DMS114 treated with DMSO at 0.1 percent for 48 hours (cell line): ENCODE measurements around the gene ZNF609.
"Not testable (repeated sequence)": the region's sequence is repeated elsewhere in the genome, so short reads cannot be mapped to it uniquely, and the experiment has no call there.

ENCODE experiments used
- DNase-seq: peaks from one replicate; lab custom pipeline; 2025; ENCODE audit not compliant: unreplicated experiment; lab: John Stamatoyannopoulos, UW

ZNF609 gene

DNA sequence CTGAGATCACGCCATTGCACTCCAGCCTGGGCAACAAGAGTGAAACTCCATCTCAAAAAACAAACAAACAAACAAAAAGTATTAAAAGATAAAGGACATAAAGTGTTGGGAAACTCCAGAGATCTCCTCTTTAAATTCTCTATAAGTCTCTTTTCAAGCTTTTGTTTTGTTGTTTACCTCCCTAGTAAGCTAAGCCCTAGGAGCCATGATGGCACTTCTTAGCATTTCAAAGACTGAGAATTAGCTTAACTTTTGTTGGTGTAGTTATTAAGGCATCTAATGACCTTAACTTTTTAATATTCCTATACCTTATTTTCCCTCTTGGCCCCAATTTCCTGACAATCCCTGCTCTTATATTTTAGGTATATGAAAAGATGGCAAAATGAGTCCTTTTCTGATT lies 157.3 kb downstream of the ZNF609 start:
- no peak for DNase-seq

DNA sequence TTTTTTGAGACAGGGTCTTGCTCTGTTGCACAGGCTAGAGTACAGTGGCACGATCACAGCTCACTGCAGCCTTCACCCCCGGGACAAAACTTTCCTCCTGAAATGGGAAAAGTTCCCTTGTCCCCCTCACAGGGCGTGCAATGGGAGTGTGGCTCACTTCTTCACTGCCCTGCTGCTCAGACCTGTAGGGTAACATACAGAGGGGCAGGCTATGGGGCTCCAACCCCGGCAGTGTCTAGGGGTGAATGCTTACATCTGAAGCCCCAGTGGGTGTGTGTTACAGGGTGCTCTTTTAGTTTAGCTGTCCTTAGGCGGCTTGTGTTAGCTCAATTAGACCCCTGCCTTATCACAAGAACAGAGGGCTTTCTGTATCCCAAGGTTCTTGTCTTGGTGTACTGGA lies 157.8 kb downstream of the ZNF609 start:
- DNase-seq, result no peak

DNA sequence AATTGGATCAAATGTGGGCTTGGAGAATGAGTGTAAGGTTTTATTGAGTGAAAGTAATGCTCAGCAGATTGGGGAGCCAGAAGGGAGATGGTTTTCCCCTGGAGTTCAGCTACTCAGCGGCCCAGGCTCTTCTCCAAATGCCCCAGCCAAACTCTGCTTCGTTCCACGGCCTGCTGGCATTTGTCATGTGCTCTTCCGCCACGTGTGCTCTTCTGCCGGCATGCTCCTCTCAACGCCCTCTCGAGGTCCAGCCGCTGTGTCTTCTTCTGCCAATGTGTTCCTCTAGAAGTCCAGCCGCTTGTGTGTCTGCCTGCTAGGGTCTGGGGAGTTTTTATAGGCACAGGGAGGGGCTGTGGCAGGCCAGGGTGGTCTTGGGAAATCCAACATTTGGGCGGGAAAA lies 158.2 kb downstream of the ZNF609 start:
- DNase-seq, result no peak

DNA sequence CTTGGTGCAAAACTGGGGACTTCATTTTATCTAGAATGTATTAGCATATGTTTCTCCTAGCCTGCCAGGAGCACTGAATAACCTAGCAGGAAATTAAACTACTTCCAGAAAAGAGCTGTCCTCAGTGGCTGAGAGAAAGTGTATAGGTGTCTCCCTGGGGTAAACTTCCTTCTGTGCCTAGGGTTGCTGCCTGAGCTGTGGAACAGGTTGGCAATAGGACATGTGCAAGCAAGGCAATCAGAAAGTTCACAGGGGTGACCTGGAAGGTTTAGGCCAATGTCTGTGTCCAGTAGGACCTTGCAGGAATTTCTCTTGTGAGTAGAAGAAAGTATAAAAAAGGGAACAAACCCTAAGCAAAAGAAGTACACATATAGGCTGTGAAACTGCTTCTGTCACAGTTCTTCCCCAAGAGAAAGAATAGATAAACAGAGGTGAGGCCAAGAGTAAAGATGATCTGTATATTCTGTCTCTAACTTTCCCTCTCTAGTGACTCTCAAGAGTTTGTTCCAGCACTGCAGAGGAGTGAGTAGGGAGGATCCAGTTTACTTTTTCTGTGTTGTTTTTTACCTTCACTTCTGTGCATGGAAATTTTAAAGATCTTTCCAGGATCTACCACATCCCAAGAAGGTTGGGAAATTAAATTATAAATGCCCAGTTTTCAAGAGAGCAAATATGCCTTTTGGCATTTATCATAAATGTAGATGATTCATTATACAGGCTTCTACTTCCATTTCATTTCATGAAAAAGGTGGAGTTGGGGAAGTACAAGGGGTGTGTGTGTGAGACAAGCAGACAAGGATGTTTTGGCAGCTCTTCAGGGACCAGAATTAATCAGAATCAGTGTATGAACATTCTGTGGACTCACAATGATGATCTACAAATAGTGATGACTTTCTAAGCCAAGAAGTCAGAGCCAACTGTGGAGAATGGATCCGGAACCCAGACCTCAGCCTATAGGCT lies 159.8 kb downstream of the ZNF609 start:
- DNase-seq, result no peak

DNA sequence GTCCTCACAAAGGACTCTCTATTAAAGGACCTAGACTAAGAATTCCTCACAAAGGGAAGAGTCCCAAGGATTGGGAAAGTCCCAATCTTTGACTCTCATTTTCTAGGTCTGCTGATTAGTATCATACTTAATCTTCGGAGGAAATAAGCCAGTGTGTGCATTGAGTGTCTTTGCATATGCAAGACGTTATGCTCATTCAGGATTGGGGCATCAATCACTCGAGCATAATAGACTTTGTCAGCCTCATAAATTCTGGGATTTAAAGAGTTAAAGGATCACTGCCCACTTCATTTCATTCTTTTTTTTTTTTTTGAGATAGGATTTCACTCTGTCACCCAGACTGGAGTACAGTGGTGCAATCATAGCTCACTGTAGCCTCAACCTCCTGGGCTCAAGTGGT lies 160.7 kb downstream of the ZNF609 start:
- DNase-seq, result no peak

DNA sequence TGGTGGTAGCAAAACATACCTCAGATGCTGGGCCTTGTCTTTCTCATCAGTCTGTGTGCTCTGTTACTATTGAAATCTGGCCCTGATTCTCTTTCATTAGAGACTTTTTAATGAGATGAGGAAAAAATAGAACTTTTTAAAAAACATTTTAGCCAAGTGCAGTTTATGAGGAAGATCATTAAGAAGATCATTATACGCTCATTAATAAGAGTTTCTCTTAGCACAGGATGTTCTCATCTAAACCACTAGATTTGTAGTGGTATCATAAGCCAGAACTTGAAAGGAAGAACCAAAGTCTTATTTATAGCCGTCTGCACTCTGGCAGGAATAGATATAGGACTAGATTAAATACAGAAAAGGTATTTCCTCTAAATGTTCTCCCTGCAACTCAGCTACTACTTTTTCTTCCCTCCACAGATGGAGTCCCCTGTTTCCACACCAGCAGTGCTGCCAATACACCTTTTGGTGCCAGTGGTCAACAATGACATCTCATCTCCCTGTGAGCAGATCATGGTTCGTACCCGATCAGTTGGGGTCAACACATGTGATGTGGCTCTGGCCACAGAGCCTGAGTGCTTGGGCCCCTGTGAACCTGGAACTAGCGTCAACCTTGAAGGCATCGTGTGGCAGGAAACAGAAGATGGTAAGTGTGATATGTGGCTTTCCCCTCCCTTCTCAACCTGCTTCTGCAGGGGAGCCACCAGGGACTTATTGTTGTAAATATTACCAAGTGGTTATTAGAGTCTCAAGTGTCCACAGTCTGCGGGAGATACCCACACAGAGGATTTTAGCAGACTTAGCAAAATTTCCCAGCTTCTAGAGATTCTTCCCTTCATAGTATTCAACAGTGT lies 162.3 kb downstream of the ZNF609 start:
- DNase-seq, result no peak

DNA sequence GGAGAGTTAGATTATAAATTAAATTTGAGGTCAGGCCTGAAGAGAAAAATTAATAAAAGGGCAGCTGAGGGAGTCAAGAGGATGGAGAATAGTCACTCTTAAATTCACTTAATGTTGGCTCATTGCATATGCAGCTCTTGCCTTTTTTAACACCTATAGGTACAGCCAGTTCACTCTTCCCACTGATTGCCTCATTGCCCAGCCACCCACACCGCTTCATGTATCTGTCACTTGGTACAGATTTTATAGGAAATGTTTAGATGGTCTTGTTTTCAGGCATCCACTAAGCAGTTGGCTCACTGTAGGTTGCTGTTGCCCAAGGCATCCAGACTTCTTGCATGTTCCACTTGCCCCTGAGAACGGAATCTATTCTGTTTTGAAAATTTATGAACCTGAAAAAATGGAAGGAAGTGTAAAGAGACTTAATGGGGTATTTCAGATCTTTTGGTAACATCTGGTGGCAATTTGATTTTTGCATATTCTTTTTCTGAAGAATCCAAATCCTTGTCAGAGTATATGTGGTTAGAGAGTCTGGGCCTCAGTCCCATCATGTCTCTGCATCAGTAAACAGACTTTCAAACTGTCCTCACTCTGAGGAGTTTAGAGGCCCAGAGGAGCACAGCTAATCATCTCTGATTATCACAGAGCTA lies 163.1 kb downstream of the ZNF609 start:
- DNase-seq, result no peak

DNA sequence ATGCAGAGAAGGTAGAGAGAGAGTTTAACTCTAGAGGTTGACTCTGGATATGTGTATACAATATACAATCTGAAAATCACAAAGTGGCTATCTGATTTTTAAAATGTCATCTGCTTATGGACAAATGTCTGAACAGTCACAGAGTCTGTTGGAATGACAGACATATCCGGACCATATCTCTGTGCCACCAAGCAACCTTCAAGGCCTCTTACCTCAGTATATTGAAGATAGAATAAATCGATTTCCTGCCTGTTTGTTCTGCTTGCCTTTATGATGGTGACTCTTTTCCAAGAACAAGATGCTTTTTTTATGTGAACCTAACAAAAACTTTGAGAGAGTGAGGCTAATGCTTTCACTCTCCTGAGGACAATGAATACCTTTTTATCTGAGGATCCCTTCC lies 163.9 kb downstream of the ZNF609 start:
- no peak for DNase-seq

DNA sequence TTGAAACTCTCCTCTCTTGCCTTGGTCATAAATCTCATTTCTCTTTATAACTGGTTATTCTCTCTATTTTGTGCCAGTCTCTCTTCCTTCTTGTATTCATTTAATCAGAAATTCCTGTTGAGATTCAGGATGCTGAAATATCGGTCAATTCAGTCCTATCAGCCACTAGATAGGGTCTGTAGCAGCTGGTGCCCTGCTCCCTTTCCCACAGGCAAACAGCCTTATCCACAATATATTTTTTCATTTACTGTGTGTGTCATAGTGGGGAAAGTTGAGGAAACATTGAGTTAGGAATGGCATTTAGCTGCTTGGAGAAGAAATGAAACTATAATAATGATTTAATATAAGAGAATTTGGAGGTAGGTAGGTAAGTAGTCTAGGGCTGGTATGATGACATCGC lies 168.7 kb downstream of the ZNF609 start:
- DNase-seq, result no peak

DNA sequence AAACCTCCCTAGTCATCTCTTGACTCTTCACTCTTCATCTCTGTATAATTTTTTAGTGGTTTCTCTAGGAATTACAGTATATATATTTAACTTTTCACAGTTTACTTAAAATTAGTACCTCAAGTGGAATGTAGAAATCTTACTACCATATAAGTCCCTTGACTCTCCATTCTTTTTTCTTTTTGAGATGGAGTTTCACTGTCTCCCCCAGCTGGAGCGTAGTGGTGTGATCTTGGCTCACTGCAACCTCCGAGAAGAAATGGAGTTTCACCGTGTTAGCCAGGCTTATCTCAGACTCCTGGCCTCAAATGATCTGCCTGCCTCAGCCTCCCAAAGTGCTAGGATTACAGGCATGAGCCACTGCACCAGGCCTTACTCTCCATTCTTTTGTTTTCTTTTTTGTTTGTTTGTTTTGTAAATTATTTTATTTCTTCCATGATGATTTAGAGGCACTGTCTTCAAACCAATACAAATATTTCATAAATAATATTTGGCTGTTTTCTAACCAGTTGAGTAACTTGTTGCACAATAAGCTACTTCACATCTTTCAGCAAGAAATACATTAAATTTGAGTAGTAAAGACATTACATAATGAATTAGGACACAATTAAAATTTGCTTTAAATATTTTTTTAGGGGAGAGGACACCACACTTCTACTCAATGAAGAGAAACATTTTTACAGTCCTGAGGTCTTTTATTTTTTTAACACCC lies 170.2 kb downstream of the ZNF609 start:
- no peak for DNase-seq

DNA sequence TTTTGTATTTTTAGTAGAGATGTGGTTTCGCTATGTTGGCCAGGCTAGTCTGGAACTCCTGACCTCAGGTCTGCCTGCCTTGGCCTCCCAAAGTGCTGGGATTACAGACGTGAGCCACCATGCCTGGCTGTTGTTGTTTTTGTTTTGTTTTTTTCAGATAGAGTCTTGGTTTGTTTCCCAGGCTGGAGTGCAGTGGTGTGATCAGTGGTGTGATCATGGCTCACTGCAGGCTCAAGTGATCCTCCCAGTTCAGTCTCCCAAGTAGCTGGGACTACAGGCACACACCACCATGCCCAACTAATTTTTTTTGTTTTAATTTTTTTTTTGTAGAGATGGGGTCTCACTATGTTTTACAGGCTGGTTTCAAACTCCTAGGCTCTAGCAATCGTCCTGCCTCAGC lies 172.3 kb downstream of the ZNF609 start:
- DNase-seq, result not testable (repeated sequence)

DNA sequence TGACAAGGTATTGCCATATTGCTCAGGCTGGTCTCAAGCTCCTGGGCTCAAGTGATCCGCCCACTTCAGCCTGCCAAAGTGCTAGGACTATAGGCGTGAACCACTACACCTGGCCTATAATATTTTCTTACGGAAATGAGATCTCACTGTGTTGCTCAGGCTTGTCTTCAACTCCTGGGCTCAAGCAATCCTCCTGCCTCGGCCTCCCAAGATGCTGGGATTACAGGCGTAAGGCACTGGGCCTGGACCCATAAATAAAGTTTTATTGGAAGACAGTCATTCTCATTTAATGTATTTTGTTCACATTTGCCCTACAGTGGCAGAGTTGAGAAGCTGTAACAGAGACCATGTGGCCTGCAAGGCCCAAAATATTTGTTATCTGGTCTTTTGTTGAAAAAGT lies 173.0 kb downstream of the ZNF609 start:
- DNase-seq, result no peak

DNA sequence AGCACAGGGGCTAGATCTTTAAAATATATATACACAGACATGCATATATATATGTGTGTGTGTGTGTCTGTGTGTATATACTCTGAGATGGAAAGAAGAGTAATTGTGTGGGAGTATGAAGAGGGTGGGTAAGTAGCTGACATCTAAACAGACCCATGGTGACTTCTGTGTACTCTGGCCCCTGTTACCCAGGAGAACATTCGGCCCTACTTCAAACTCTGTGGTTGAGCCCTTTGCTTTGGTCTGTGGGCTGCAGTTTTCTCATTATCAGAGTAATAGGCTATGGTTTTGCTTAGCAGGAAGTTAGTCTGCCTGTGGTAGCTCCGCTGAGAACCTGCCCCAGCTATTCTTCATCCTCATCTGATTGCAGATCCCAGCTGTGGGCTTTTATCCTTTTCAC lies 173.6 kb downstream of the ZNF609 start:
- DNase-seq, result no peak

DNA sequence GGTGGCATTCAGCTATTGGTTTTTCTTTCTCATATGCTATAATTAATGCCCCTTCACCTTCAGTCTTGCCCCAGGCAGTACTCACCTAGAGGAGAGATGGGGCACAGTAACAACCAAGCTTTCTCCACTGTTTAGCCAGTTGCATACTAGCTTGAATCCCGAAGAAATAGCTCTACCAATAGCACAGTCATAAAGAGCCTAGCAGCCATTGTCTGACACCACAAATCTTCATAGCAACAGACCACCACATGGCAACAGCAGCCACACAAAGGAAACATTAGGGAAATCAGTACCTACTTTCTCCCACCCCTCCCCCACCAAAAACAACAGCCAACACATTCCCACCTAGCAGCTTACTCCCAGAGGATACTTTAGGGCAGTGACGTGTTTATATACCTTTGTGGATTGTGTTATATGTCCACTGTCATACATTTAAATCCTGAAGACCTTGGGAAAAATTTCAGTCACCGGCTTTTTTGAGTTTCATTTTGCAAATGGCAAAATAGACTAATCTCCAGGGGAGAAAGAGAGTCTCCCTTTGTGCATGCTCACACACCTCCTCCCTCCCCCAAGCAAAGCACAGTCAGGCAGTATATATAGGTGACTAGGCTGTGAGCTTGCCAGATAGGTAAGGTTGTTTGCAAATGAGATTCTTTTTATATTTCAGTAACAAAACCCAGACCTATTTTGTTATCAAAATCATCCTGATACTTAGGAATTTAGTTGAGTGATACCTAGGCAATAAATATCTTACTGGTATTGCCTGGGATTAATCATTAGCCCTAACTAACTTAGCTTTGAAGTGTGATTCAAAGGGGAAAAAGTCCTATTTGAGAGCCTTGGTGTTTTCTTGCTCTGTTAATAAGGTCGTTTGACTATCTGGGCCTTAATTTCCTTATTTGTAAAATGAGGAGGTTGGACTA lies 174.5 kb downstream of the ZNF609 start:
- DNase-seq, result no peak

DNA sequence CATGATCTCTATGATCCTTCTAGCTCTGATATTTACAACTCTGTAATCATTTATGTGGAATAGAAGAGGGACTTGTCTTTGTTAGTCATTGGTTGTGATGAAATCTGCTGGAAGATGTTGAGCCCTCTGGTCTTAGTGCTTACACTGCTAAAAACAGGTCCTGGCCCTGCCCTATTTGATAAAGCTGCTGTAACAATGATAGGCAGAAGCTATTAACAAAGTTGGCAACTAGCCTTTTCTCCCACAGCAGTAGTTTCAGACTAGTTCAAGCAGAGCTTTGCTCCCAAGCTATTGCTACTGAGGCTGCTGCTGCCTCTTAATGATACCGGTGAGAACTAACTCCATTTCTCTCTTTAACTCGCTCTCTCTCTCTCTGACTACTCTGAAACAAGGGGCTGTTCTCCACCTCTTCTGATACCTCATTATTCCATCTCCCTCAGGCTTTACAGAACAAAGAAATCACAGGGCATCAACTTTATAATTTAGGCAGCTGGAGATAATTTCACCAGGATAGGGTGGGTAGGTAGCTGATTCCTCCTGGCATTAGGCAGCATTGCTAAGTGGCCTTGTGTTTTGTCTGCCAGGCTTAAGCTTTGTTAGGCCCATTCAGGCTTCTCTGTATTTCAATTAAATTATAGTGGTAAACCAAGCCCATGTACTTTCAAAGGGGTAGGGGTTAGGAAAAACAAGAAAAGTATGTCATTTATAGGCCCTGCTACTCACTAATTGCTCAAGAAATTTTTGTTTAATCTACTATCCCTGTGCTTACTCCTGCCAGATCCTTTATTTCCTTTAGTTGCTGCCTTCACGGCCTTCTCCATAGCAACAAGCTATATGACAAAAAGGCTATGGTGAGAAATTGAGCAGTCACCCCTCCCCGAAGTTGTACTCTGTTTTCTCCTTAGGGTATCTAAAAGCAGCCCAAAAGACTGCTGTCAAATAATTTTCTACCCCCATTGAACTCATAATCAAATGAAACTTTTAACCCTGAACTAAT lies 175.4 kb downstream of the ZNF609 start:
- DNase-seq, result no peak

DNA sequence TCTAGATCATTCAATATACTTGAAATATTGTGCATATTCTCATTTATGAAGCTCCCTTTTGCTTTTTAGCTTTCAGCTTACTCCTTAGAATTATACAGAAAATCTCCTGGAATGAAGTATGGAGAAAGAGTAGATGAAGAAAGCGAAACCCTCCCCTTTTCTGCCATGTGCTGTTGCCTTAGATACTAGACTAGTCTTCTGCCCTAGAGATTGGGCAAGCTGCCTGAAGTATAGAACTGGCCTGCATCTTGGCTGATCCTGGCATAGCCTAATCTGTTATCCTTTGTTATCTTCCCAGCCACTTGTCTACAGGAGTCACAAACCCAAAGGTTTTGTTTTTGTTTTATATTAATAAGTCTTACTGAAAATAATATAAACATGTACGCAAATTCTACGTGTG lies 176.2 kb downstream of the ZNF609 start:
- DNase-seq, result no peak

DNA sequence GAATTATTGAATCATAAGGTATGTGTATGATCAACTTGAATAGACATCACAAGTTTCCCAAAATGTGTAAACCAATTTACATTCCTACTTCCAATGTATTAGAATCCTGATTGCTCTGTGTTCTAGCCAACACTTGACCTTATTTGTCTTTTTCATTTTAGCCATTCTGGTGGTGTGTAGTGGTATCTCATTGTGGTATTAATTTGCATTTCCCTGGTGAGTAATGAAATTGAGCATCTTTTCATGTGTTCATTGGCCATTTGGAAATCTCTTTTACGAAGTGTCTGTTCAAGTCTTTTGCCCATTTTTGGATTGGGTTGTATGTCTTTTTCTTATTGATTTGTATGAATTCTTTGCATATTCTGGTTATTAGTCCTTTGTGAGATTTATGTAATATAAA lies 177.0 kb downstream of the ZNF609 start:
- no peak for DNase-seq

DNA sequence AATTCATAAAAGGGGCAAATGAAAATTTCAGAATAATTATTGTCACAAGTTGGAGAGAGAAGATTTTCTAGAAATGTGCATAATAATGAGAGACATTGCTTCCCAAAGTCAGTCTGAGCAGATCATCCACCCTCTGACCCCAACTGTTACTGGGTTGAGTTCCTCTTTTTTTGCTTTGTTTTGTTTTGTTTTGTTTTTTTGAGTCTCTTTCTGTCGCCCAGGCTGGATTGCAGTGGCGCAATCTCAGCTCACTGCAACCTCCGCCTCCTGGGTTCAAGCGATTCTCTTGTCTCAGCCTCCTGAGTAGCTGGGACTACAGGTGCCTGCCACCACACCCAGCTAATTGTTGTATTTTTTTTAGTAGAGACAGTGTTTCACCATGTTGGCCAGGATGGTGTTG lies 179.4 kb downstream of the ZNF609 start:
- DNase-seq, result not testable (repeated sequence)
